K562 (cell line): Measurements from ENCODE around the gene SERPIND1. TPM values are rescaled to one million over a fixed set of nuclear protein-coding genes. Genes with fewer than 3 reads are reported as not detected.

ENCODE experiments used
- ARNT ChIP-seq, 2 experiments: fragments of 450-650 bp; IDR thresholded peaks; 2 replicates each; pipeline ENCODE4 v1.6.1; 2016; ENCODE audit warnings: mild to moderate bottlenecking in 1 of 2
- BACH1 ChIP-seq: fragments of 200-800 bp; sonication (Bioruptor generic); IDR thresholded peaks from 2 replicates; pipeline ENCODE4 v1.6.1; 2016; ENCODE audit warnings: missing genetic modification characterization, missing compliant biosample characterization
- BDP1 ChIP-seq: IDR thresholded peaks from 3 replicates; pipeline ENCODE4 v1.6.1; 2011; ENCODE audit not compliant: insufficient read length, insufficient read depth
- CBX3 ChIP-seq, 2 experiments: IDR thresholded peaks; 1 replicate in 1 of 2; 2 replicates in 1 of 2; pipeline ENCODE4 v1.6.1; 2012; ENCODE audit warnings: inconsistent platforms in 2 of 2, low read length in 2 of 2, borderline replicate concordance in 1 of 2, control low read depth in 1 of 2
- CREM ChIP-seq: IDR thresholded peaks from 2 replicates; pipeline ENCODE4 v1.6.1; 2014; ENCODE audit warnings: antibody characterized with exemption, low read depth
- DDX20 ChIP-seq: fragments of 450-650 bp; IDR thresholded peaks from 2 replicates; pipeline ENCODE4 v1.6.1; 2016; ENCODE audit warnings: missing genetic modification characterization, low read depth, mild to moderate bottlenecking, missing compliant biosample characterization, moderate library complexity
- ELF4 ChIP-seq: fragments of 450-650 bp; formaldehyde crosslinking; IDR thresholded peaks from 2 replicates; pipeline ENCODE4 v1.4.0; 2022; ENCODE audit warnings: missing genetic modification characterization
- FOXP1 ChIP-seq: sonication (generic); formaldehyde crosslinking; IDR thresholded peaks from 2 replicates; pipeline ENCODE4 v1.8.0; 2022; ENCODE audit warnings: mild to moderate bottlenecking, missing genetic modification reagents
- GATA2 ChIP-seq: sonication (generic); formaldehyde crosslinking; IDR thresholded peaks from 2 replicates; pipeline ENCODE4 v1.4.0; 2020; ENCODE audit warnings: mild to moderate bottlenecking, missing genetic modification reagents
- MAFK ChIP-seq: IDR thresholded peaks from 2 replicates; pipeline ENCODE4 v1.6.1; 2011; ENCODE audit warnings: low read length, improper control_type of control experiment
- NEUROD1 ChIP-seq: fragments of 150-350 bp; IDR thresholded peaks from 2 replicates; pipeline ENCODE4 v1.6.1; 2014; ENCODE audit warnings: borderline replicate concordance, low read length, low read depth; ENCODE audit not compliant: partially characterized antibody
- POLR2A ChIP-seq: fragments of 450-650 bp; conservative IDR thresholded peaks from 2 replicates; pipeline ENCODE4 v1.6.1; 2016
- TAF9B ChIP-seq: fragments of 450-650 bp; IDR thresholded peaks from 2 replicates; pipeline ENCODE4 v1.6.1; 2018; ENCODE audit warnings: mild to moderate bottlenecking; ENCODE audit not compliant: partially characterized antibody
- TCF3 ChIP-seq: sonication (generic); formaldehyde crosslinking; IDR thresholded peaks from 2 replicates; pipeline ENCODE4 v1.4.0; 2020; ENCODE audit warnings: mild to moderate bottlenecking, missing genetic modification reagents
- TEAD4 ChIP-seq, 2 experiments: sonication (generic) in 1 of 2; formaldehyde crosslinking in 1 of 2; IDR thresholded peaks; 2 replicates each; pipeline versions ENCODE4 v1.6.1 to v1.8.0; 2012 to 2022; ENCODE audit warnings: borderline replicate concordance in 1 of 2, inconsistent platforms in 1 of 2, low read length in 1 of 2, mild to moderate bottlenecking in 1 of 2, missing genetic modification reagents in 1 of 2
- TSHZ1 ChIP-seq: fragments of 250-450 bp; sonication (Bioruptor Pico); IDR thresholded peaks from 2 replicates; pipeline ENCODE4 v1.4.0; 2020; ENCODE audit warnings: mild to moderate bottlenecking, moderate library complexity
- ZBTB8A ChIP-seq: fragments of 450-650 bp; IDR thresholded peaks from 2 replicates; pipeline ENCODE4 v1.6.1; 2018; ENCODE audit warnings: mild to moderate bottlenecking, moderate library complexity; ENCODE audit not compliant: partially characterized antibody
- ZC3H8 ChIP-seq: fragments of 450-650 bp; IDR thresholded peaks from 2 replicates; pipeline ENCODE4 v1.6.1; 2017
- ZFP1 ChIP-seq: fragments of 450-650 bp; formaldehyde crosslinking; IDR thresholded peaks from 2 replicates; pipeline ENCODE4 v1.4.0; 2020; ENCODE audit warnings: mild to moderate bottlenecking, mixed read lengths
- ZFX ChIP-seq: sonication (generic); formaldehyde crosslinking; IDR thresholded peaks from 2 replicates; pipeline ENCODE4 v1.8.0; 2022; ENCODE audit warnings: mild to moderate bottlenecking, missing genetic modification reagents, moderate library complexity
- ZNF175 ChIP-seq: fragments of 200-800 bp; sonication (Bioruptor generic); IDR thresholded peaks from 2 replicates; pipeline ENCODE4 v1.6.1; 2016; ENCODE audit warnings: low read depth, mild to moderate bottlenecking, missing genetic modification characterization, missing compliant biosample characterization
- polyA plus RNA-seq, 8 experiments: library from polyadenylated mRNA; depleted of rRNA in 4 of 8; stranded (reverse) in 5 of 8; unstranded in 3 of 8; fragments of >200 nt; fragmentation: Nextera tagmentation in 2 of 8; fragmentation: Illumina TruSeq in 1 of 8; extraction: Ambion mirVana in 2 of 8; extraction: Trizol in 1 of 8; gene quantifications; 2 replicates each; pipeline versions ENCODE4 v1.2.1 to v1.2.3, GENCODE V29; 2011 to 2014; ENCODE audit warnings: inconsistent platforms in 1 of 8, missing spikeins in 1 of 8
- total RNA-seq, 7 experiments: library from RNA; depleted of rRNA in 6 of 7; stranded (reverse); fragments of >200 nt in 6 of 7; fragmentation: Illumina TruSeq in 2 of 7; extraction: Trizol in 2 of 7; gene quantifications; 2 replicates each; pipeline versions ENCODE4 v1.2.1 to v1.2.3, GENCODE V29; 2011 to 2021; ENCODE audit warnings: low replicate concordance in 1 of 7
- TF ChIP-seq, protein P1 (sequence below): fragments of 450-650 bp; formaldehyde crosslinking; IDR thresholded peaks from 2 replicates; pipeline ENCODE4 v1.4.0; 2020; ENCODE audit warnings: mild to moderate bottlenecking, moderate library complexity
- TF ChIP-seq, protein P2 (sequence below): sonication (generic); formaldehyde crosslinking; IDR thresholded peaks from 2 replicates; pipeline ENCODE4 v1.9.0; 2022; ENCODE audit warnings: mild to moderate bottlenecking, missing genetic modification reagents
- TF ChIP-seq, protein P3 (sequence below): fragments of 450-650 bp; IDR thresholded peaks from 2 replicates; pipeline ENCODE4 v1.6.1; 2016; ENCODE audit warnings: borderline replicate concordance

SERPIND1 gene
- total and polyA plus RNA-seq, 9 of the 15 experiments (the other 6 are each of a cell fraction or from before 2014, with no cell fraction given): 0.04 to 0.11 (median 0.09) TPM; not detected in 6

- TF ChIP-seq, protein P1, sequence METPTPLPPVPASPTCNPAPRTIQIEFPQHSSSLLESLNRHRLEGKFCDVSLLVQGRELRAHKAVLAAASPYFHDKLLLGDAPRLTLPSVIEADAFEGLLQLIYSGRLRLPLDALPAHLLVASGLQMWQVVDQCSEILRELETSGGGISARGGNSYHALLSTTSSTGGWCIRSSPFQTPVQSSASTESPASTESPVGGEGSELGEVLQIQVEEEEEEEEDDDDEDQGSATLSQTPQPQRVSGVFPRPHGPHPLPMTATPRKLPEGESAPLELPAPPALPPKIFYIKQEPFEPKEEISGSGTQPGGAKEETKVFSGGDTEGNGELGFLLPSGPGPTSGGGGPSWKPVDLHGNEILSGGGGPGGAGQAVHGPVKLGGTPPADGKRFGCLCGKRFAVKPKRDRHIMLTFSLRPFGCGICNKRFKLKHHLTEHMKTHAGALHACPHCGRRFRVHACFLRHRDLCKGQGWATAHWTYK (CRISPR knock-in tag): no peak
- TF ChIP-seq ELF4 (CRISPR knock-in tag) (peak; percentile 10; the same call in 1 of the 2 replicates), NEUROD1 (no peak), POLR2A (no peak), TSHZ1 (CRISPR knock-in tag) (no peak), CREM (no peak), DDX20 (no peak), TAF9B (no peak), MAFK (no peak), ZBTB8A (no peak), TEAD4 (IDR thresholded peaks at IDR 0.05; ENCODE audit: low read length) (no peak), TEAD4 (CRISPR knock-in tag; IDR thresholded peaks at IDR 0.05; ENCODE audit: borderline replicate concordance) (no peak; the same call in 1 of the 2 replicates), ZNF175 (CRISPR knock-in tag) (no peak), CBX3 (IDR thresholded peaks at IDR 0.05; ENCODE audit: borderline replicate concordance in 1 of 2, low read length in 2 of 2) (no peak), ZFX (CRISPR knock-in tag) (no peak), GATA2 (CRISPR knock-in tag) (no peak), BACH1 (tag) (no peak), TCF3 (CRISPR knock-in tag) (no peak), ARNT (IDR thresholded peaks at IDR 0.05) (no peak), ZFP1 (CRISPR knock-in tag) (peak; percentile 56; the same call in 1 of the 2 replicates), ZC3H8 (no peak), BDP1 (no peak), FOXP1 (0 out of 2 replicates have a peak, but pooled peaks have one; percentile 34)
- TF ChIP-seq, protein P2, sequence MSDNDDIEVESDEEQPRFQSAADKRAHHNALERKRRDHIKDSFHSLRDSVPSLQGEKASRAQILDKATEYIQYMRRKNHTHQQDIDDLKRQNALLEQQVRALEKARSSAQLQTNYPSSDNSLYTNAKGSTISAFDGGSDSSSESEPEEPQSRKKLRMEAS: peak; percentile 62
- TF ChIP-seq, protein P3, sequence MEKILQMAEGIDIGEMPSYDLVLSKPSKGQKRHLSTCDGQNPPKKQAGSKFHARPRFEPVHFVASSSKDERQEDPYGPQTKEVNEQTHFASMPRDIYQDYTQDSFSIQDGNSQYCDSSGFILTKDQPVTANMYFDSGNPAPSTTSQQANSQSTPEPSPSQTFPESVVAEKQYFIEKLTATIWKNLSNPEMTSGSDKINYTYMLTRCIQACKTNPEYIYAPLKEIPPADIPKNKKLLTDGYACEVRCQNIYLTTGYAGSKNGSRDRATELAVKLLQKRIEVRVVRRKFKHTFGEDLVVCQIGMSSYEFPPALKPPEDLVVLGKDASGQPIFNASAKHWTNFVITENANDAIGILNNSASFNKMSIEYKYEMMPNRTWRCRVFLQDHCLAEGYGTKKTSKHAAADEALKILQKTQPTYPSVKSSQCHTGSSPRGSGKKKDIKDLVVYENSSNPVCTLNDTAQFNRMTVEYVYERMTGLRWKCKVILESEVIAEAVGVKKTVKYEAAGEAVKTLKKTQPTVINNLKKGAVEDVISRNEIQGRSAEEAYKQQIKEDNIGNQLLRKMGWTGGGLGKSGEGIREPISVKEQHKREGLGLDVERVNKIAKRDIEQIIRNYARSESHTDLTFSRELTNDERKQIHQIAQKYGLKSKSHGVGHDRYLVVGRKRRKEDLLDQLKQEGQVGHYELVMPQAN: 0 out of 2 replicates have a peak, but pooled peaks have one; percentile 3
Observed at GRCh38 chr22:20804650-20805049, 30.7 kb downstream of the SERPIND1 start (continued).
